GM18505 (cell line): Measurements from ENCODE around the gene CYFIP1.

Experiments
- ATAC-seq: cut with Tn5 transposase; IDR thresholded peaks from one replicate; pipeline ENCODE4 v1.9.1; 2021; ENCODE audit not compliant: unreplicated experiment
- POLR2A ChIP-seq: IDR thresholded peaks from 4 replicates; pipeline ENCODE4 v1.6.1; 2011; ENCODE audit warnings: borderline replicate concordance; ENCODE audit not compliant: insufficient read depth, insufficient read length; ENCODE audit errors: extremely low read depth

The CYFIP1 gene

DNA sequence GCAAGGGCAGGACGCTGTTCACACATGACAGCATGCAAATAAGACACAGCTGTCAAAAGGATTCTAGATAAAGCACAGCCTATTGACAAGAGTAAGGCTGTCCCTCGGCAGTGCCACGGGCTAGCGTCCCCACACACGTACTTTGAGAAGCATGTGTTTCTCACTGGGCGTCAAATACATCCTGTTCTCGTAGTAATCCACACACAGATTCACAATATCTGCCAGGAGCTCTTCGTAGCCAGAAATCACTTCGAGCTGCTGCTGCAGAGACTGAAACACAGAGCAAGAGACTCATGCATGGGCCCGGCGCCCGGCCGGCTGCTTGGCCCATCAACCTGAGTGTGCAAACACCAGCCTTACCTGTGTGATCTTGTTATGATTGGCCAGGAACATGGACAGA, 41.1 kb downstream of the CYFIP1 start:
- no peak for TF ChIP-seq POLR2A
- ATAC-seq, result no peak

DNA sequence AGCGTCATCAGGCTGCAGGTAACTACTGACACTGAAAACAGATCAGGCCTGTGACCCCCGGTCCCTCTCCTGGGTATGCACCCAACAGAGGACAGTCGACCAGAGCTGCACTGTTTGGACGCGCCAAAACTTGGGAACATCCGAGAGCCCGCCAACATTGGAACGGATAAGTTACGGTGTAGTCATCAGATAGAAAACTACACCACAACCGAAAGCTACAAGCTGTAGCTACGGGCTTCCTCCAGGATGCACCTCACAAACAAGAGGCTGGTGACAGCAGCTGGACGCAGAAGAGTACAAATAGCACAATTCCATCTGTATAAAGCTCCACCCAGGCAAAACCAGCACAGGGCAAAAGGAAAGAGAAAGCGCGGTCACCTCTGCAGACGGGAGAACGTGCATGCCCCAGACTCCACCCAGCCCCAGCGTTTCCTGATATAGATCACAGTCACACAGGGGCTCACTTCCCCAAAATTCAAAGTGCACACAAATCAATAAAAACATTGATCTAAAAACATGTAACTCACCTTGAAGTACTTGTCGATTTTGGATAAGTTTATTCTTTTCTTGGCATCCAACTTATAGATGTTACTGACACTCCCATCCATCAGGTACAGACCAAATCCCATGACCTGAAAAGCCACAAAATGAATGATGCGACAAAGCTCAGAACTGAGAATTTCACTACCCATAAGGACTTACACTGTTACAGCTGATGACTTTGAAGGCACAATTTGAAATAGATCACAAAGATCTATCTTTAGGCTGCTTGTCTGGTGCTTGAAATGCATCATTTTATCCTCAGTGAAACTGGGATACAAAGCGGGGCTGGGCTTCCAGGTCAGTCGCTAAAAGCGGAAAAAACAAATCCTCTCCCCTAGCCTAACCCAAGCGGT, 43.3 kb downstream of the CYFIP1 start:
- no peak for TF ChIP-seq POLR2A
- peak; percentile 94 for ATAC-seq

- ATAC-seq, result no peak
- no peak for TF ChIP-seq POLR2A
These were observed 46.5 kb downstream of the CYFIP1 start for GRCh38 chr15:22933641-22934061.

- ATAC-seq, result no peak
- TF ChIP-seq POLR2A, result no peak
These were observed 48.2 kb downstream of the CYFIP1 start for GRCh38 chr15:22931784-22932536.

DNA sequence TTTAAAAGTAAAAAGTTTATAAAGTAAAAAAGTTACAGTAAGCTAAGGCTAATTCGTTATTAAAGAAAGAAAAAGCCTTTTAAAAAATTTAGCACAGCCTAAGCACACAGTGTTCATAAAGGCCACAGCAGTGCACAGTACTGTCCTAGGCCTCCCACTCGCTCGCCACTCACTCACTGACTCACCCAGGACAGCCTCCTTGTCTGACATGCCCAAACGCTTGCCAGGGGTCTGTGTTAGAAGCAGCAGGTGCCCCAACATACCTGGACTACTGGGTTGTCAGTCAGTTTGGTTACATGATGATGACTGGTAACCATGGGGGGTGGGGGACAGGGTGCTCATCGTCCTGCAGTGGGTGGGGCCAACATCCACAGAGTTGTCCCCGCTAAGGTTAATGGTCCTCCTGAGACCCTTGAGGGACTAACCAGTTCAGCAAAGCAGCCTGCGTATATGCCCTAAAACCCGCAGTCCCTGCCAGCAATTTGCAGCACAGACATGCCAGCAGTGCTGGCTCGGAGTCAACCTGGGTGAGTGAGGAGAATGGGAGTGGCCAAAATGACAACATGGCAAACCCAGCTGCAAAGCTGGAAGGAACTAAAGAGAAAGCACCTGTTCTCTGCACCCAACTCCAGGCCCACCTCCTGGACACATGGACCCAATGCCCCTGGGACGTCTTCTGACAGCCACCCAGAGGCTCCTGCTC, 49.2 kb downstream of the CYFIP1 start:
- ATAC-seq, result no peak
- TF ChIP-seq POLR2A, result no peak

DNA sequence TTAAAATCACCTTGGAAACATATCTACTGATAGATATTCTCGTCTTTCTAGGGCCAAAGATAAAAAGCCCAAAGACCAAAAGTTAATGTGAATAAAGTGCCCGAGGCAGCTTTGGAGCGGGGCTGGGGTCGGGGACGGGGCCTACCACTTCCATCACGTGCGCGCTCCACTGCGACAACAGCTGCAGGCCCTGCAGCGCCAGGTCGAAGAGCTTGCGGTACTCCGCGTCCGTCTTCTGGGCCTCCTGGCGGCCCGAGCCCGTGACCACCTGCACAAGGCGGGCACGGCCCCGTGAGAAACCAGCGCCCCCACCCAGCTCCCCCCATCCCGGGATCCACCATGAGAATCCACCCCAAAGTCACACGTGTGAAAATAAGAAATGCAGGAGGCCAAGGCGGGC, 52.4 kb downstream of the CYFIP1 start:
- no peak for ATAC-seq

DNA sequence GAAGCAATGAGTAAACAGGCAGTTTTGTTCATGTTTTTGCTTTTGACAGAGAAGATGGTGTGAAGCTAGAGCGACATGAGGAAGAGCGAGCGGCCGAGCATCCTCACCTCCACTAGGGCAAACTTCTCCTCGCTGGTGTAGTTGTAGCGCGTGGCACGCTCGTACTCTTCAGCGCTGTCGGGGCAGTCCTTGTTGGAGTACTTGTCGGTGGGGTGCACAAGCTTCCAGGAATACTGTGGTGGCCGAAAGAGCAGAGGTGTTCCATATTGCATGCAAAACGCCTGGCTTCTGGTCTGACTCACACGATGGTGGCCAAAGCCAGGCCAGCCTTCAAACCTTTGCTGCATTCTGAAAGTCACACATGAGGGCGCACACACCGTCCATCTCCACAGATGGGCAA, 54.3 kb downstream of the CYFIP1 start:
- no peak for TF ChIP-seq POLR2A
- no peak for ATAC-seq

More for the DNA sequence above, 52.4 kb downstream of the CYFIP1 start:
- no peak for TF ChIP-seq POLR2A

DNA sequence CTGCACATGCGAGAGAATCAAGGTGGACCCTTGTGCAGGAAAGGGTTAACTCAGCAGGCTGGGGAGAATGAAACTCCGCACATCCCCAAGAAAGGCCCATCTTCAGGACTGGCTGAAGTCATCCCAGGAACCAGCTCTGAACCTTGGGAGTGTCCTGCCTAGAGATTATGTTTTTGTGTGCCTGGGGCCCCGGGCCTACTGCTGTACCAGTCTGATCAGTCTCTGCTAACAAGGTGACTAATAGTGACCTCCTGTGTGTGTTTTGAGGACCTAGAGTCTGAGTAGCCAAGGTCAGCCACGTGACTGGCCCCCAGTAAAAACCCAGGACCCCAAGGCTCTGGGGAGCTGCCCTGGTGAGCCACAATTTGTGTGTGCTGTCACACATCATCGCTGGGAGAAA, 58.2 kb downstream of the CYFIP1 start:
- ATAC-seq, result no peak
- no peak for TF ChIP-seq POLR2A

DNA sequence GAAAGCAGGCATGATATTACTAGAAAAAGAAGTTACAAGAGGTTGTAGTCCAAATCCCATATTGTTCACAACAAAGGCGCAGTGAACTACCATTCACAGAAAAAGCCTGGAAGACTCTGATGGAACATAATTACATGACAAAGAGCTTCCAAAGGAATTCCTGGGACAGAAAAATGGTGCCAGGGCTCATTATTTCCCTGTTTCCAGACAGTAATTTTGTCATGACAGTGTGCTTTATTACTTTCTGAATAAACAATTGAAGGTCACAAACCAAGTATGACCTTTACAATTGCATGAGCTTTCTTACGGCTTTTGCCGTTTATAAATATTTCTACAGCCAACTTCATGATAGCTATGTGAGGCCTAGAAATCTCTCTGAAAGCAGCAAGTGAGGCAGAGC, 61.0 kb downstream of the CYFIP1 start:
- no peak for ATAC-seq
- TF ChIP-seq POLR2A, result no peak

GRCh38 chr15:22918596-22919140, 61.5 kb downstream of the CYFIP1 start:
- no peak for ATAC-seq
- TF ChIP-seq POLR2A, result no peak

GRCh38 chr15:22918056-22918455, 62.1 kb downstream of the CYFIP1 start:
- TF ChIP-seq POLR2A, result no peak
- no peak for ATAC-seq

DNA sequence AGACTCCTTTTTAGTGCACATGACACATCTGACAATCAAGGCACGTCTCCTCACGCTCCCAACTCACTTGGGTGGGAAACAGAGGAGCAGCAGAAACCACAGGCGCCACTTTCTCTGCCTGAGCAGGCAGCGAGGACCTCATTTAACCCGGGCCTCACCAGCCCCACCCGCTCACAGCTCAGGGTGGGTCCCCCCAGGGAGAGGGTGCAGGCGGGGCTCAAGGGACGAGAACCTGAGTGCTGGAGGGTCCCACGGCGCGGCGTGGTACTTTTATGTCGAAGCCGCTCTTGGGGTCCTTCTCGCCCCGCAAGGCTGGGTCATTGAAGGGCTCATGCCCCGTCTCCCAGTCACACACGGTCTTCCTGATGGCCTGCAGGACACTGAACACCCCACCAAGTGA, 62.6 kb downstream of the CYFIP1 start:
- ATAC-seq, result no peak
- no peak for TF ChIP-seq POLR2A

GRCh38 chr15:22916606-22917350, 63.4 kb downstream of the CYFIP1 start:
- TF ChIP-seq POLR2A, result no peak
- no peak for ATAC-seq

- no peak for TF ChIP-seq POLR2A
- ATAC-seq, result no peak
These were observed 64.2 kb downstream of the CYFIP1 start for GRCh38 chr15:22915866-22916515.
